Esophagus muscularis mucosa (tissue), 4 donors: ENCODE data around the gene EVC. TPM values are rescaled to one million over a fixed set of nuclear protein-coding genes. Genes with fewer than 3 reads are reported as not detected.

Experiments
- DNase-seq: peaks from one replicate; pipeline ENCODE4 v3.0.0-alpha.2; 2017; ENCODE audit errors: extremely low spot score
- H3K27ac ChIP-seq, 4 donors: fragments of 200-600 bp; sonication (generic); replicated peaks in 1 of 4; 1 replicate in 3 of 4; 2 replicates in 1 of 4; pipeline ENCODE4 v1.5.1; 2016 to 2019; ENCODE audit warnings: mild to moderate bottlenecking in 1 of 4
- H3K27me3 ChIP-seq, 4 donors: fragments of 200-600 bp; sonication (generic); one replicate each; pipeline versions ENCODE4 v1.5.1 to v1.6.0; 2016 to 2019
- H3K36me3 ChIP-seq, 4 donors: fragments of 200-600 bp; sonication (generic); one replicate each; pipeline ENCODE4 v1.5.1; 2016 to 2019
- H3K4me1 ChIP-seq, 4 donors: fragments of 200-600 bp; sonication (generic); one replicate each; pipeline ENCODE4 v1.5.1; 2016 to 2019
- H3K4me3 ChIP-seq, 4 donors: fragments of 200-600 bp; sonication (generic); 1 replicate in 2 of 4; 2 replicates in 2 of 4; pipeline ENCODE4 v1.5.1; 2016 to 2019; ENCODE audit warnings: mild to moderate bottlenecking in 4 of 4, moderate library complexity in 1 of 4
- H3K9me3 ChIP-seq, 4 donors: fragments of 200-600 bp; sonication (generic); 1 replicate in 3 of 4; 2 replicates in 1 of 4; pipeline ENCODE4 v1.5.1; 2016 to 2019
- CTCF ChIP-seq, 3 experiments: fragments of 200-600 bp in 2 of 3; fragments of 450-650 bp in 1 of 3; sonication (generic) in 2 of 3; IDR thresholded peaks; one replicate each; pipeline ENCODE4 v1.5.1; 2017 to 2019; ENCODE audit warnings: antibody characterized with exemption in 3 of 3, mild to moderate bottlenecking in 2 of 3, moderate library complexity in 1 of 3
- EP300 ChIP-seq: sonication (generic); formaldehyde crosslinking; IDR thresholded peaks from one replicate; pipeline ENCODE4 v1.6.1; 2017; ENCODE audit warnings: antibody characterized with exemption
- POLR2A ChIP-seq: fragments of 450-650 bp; IDR thresholded peaks from one replicate; pipeline ENCODE4 v1.6.1; 2017; ENCODE audit warnings: antibody characterized with exemption, moderate library complexity, mild to moderate bottlenecking, low read depth
- POLR2AphosphoS5 ChIP-seq, 2 donors: sonication (generic); formaldehyde crosslinking; IDR thresholded peaks; one replicate each; pipeline ENCODE4 v1.6.1; 2017; ENCODE audit warnings: antibody characterized with exemption in 2 of 2
- WGBS: methylation state at CpG from one replicate; pipeline ENCODE4 v1.1.5; 2018; 5-methylcytosine and 5-hydroxymethylcytosine counted together
- intact Hi-C: fragments of 100-400 bp; cut with DNase I; formaldehyde crosslinking; loops from one replicate; pipeline ENCODE4 v1.15.1; 2023
- total RNA-seq, 4 donors: library from RNA; depleted of rRNA; stranded (reverse); fragments of >200 nt; gene quantifications; one replicate each; pipeline versions ENCODE4 v1.1.0 to v1.2.1, GENCODE V29; 2016

Gene EVC
- total RNA-seq, 4 donors from 2014 or later: 25.7 to 59.6 (median 44.2) TPM

- DNase-seq: no peak
- peaks cover 18 to 87% (median 34%) of the 10 kb centered on the region in 4 donors for H3K36me3 ChIP-seq
- H3K27ac ChIP-seq: no peak overlapping the region
- intact Hi-C loops: no loop called here
- WGBS: 88% methylated on average over 4 of the region's 9 CpGs
- H3K4me3 ChIP-seq: no peak overlapping the region
- H3K27me3 ChIP-seq: no peaks in the 10 kb centered on the region
- H3K4me1 ChIP-seq: peaks cover 5 to 18% (median 10%) of the 10 kb centered on the region in 4 donors
- H3K9me3 ChIP-seq: no peaks in the 10 kb centered on the region
- no peak for TF ChIP-seq EP300
- TF ChIP-seq POLR2A: no peak
- TF ChIP-seq POLR2AphosphoS5 (IDR thresholded peaks at IDR 0.05): no peak
- TF ChIP-seq CTCF (IDR thresholded peaks at IDR 0.05): no peak
Measured at GRCh38 chr4:5749568-5749967, 38.6 kb downstream of the EVC start.

- TF ChIP-seq EP300 (no peak), POLR2AphosphoS5 (IDR thresholded peaks at IDR 0.05) (no peak), POLR2A (no peak), CTCF (IDR thresholded peaks at IDR 0.05) (no peak)
- Histone ChIP-seq H3K4me1 (peaks cover 5 to 18% (median 10%) of the 10 kb centered on the region in 4 donors), H3K27ac (no peak overlapping the region), H3K9me3 (no peaks in the 10 kb centered on the region), H3K4me3 (no peak overlapping the region), H3K36me3 (peaks cover 25 to 90% (median 40%) of the 10 kb centered on the region in 4 donors), H3K27me3 (no peaks in the 10 kb centered on the region)
- DNase-seq: no peak
- WGBS: 84% methylated on average over 9 of the region's 10 CpGs
- intact Hi-C loops: no loop called here
Measured at GRCh38 chr4:5750052-5750945, 39.3 kb downstream of the EVC start.

GRCh38 chr4:5750946-5751665, 40.1 kb downstream of the EVC start:
- no peak for TF ChIP-seq POLR2A
- TF ChIP-seq POLR2AphosphoS5 (IDR thresholded peaks at IDR 0.05): no peak
- TF ChIP-seq CTCF (IDR thresholded peaks at IDR 0.05): no peak
- no peak for TF ChIP-seq EP300
- 83% methylated on average over 14 of the region's 17 CpGs for WGBS

GRCh38 chr4:5751666-5752375, 40.8 kb downstream of the EVC start:
- no peak for DNase-seq
- no peaks in the 10 kb centered on the region for H3K9me3 ChIP-seq
- H3K27me3 ChIP-seq: no peaks in the 10 kb centered on the region
- peaks cover 5 to 15% (median 9%) of the 10 kb centered on the region in 4 donors for H3K4me1 ChIP-seq
- H3K36me3 ChIP-seq: peaks cover 38 to 90% (median 53%) of the 10 kb centered on the region in 4 donors
- no peak overlapping the region for H3K4me3 ChIP-seq
- intact Hi-C loops: no loop called here
- 83% methylated on average over 10 of the region's 14 CpGs for WGBS
- H3K27ac ChIP-seq: no peak overlapping the region
- TF ChIP-seq CTCF (IDR thresholded peaks at IDR 0.05): no peak
- TF ChIP-seq POLR2A: no peak
- TF ChIP-seq POLR2AphosphoS5 (IDR thresholded peaks at IDR 0.05): no peak
- no peak for TF ChIP-seq EP300

More at GRCh38 chr4:5750946-5751665, 40.1 kb downstream of the EVC start:
- H3K4me3 ChIP-seq: no peak overlapping the region
- H3K4me1 ChIP-seq: peaks cover 5 to 18% (median 10%) of the 10 kb centered on the region in 4 donors
- H3K36me3 ChIP-seq: peaks cover 31 to 90% (median 46%) of the 10 kb centered on the region in 4 donors
- intact Hi-C loops: no loop called here
- no peak for DNase-seq
- H3K27ac ChIP-seq: no peak overlapping the region
- no peaks in the 10 kb centered on the region for H3K27me3 ChIP-seq
- H3K9me3 ChIP-seq: no peaks in the 10 kb centered on the region
